BE2C (cell line): ENCODE results near the gene PTPRCAP.
A peak's percentile ranks its signal among the peaks of the same experiment; 100 is the strongest.

Source experiments
- DNase-seq: peaks from one replicate; pipeline ENCODE4 v3.0.0-alpha.2; 2020
- H3K27me3 ChIP-seq: fragments of 250-450 bp; sonication (Bioruptor Pico); 2 replicates; pipeline ENCODE4 v1.5.1; 2020; ENCODE audit warnings: mild to moderate bottlenecking
- H3K36me3 ChIP-seq: fragments of 250-450 bp; sonication (Bioruptor Pico); 2 replicates; pipeline ENCODE4 v1.5.1; 2020; ENCODE audit warnings: mild to moderate bottlenecking
- H3K4me1 ChIP-seq: fragments of 250-450 bp; sonication (Bioruptor Pico); 2 replicates; pipeline ENCODE4 v1.5.1; 2020
- H3K4me3 ChIP-seq: 2 replicates; pipeline ENCODE4 v1.5.1; 2011; ENCODE audit warnings: low read depth, low read length
- H3K9me3 ChIP-seq: fragments of 250-450 bp; sonication (Bioruptor Pico); 2 replicates; pipeline ENCODE4 v1.5.1; 2020
- TF ChIP-seq, protein P1 (sequence below): IDR thresholded peaks from 2 replicates; pipeline ENCODE4 v1.5.1; 2012; ENCODE audit warnings: mild to moderate bottlenecking, low read depth, low read length

The PTPRCAP gene

DNA sequence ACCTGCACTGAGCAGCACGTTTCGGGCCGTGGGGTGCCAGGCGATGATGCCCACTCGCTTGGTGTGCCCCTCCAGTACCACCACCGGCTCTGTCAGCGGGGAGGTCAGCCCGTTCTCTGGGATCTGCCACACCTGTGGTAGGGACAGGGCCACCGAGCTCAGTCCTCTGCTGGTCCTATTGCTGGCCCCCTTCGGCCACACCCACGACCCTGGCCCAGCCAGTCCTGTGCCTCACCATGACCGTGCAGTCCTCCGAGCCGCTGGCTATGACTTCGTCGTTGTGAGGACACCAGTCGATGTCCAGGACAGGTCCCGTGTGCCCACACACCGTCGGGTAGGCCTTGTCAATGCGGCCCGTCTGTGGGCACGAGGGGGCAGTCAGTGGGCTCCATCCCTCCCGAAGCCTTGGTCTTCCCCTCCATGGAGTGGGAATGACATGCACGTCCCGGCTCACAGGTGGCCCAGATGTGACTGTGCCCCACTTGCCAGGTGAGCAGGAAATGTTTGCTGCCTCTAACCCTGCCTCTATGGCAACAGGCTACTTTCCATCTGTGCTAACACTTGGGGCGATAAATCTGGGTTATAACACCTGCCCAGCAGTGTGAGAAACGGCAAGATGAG, 4.4 kb upstream of the PTPRCAP start:
- Histone ChIP-seq H3K9me3 (no peaks in the 10 kb centered on the region), H3K4me3 (no peak overlapping the region), H3K4me1 (no peaks in the 10 kb centered on the region), H3K36me3 (peaks cover 3% of the 10 kb centered on the region; the same call in 1 of the 2 replicates), H3K27me3 (no peaks in the 10 kb centered on the region)
- no peak for DNase-seq
- TF ChIP-seq, protein P1, sequence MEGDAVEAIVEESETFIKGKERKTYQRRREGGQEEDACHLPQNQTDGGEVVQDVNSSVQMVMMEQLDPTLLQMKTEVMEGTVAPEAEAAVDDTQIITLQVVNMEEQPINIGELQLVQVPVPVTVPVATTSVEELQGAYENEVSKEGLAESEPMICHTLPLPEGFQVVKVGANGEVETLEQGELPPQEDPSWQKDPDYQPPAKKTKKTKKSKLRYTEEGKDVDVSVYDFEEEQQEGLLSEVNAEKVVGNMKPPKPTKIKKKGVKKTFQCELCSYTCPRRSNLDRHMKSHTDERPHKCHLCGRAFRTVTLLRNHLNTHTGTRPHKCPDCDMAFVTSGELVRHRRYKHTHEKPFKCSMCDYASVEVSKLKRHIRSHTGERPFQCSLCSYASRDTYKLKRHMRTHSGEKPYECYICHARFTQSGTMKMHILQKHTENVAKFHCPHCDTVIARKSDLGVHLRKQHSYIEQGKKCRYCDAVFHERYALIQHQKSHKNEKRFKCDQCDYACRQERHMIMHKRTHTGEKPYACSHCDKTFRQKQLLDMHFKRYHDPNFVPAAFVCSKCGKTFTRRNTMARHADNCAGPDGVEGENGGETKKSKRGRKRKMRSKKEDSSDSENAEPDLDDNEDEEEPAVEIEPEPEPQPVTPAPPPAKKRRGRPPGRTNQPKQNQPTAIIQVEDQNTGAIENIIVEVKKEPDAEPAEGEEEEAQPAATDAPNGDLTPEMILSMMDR, result no peak

DNA sequence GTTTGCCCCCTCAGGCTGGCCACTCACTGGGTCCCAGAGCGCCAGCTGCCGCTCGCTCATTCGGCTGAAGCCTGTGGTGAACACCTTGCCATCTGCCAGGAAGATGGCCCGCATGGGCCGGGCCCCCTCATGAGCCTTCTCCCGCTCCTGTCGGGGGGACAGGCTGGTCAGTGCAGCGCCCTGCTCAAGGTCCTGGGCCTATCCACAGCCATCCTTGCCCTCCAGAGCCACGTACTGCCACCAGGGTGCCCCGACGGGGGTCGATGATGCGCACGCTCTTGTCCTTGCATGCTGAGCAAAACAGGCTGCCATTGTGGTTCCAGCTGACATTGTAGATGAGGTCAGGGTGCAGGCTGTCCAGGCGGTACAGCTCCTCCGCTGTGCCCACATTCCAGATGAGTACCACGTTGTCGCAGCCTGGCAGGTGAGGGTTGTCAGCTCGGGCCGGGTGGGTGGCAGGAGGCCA, 3.6 kb upstream of the PTPRCAP start:
- Histone ChIP-seq H3K36me3 (peaks cover 4% of the 10 kb centered on the region; the same call in 1 of the 2 replicates), H3K4me3 (no peak overlapping the region), H3K27me3 (no peaks in the 10 kb centered on the region), H3K9me3 (no peaks in the 10 kb centered on the region), H3K4me1 (peaks cover 6% of the 10 kb centered on the region)
- TF ChIP-seq, protein P1, result no peak
- DNase-seq, result no peak

- H3K4me1 ChIP-seq, result peaks cover 9% of the 10 kb centered on the region
These were observed 3.0 kb upstream of the PTPRCAP start for GRCh38 chr11:67440229-67441097.

GRCh38 chr11:67439321-67440228, 2.1 kb upstream of the PTPRCAP start:
- TF ChIP-seq, protein P1, result peak; percentile 44
- H3K27me3 ChIP-seq, result no peaks in the 10 kb centered on the region
- H3K4me3 ChIP-seq, result no peak overlapping the region
- H3K4me1 ChIP-seq, result peaks cover 9% of the 10 kb centered on the region
- H3K9me3 ChIP-seq, result no peaks in the 10 kb centered on the region
- peak; percentile 56 for DNase-seq
- peaks cover 19% of the 10 kb centered on the region for H3K36me3 ChIP-seq

More at GRCh38 chr11:67440229-67441097, 3.0 kb upstream of the PTPRCAP start:
- H3K27me3 ChIP-seq, result no peaks in the 10 kb centered on the region
- TF ChIP-seq, protein P1, result no peak
- H3K36me3 ChIP-seq, result peaks cover 10% of the 10 kb centered on the region
- H3K4me3 ChIP-seq, result no peak overlapping the region
- DNase-seq, result no peak
- H3K9me3 ChIP-seq, result no peaks in the 10 kb centered on the region

DNA sequence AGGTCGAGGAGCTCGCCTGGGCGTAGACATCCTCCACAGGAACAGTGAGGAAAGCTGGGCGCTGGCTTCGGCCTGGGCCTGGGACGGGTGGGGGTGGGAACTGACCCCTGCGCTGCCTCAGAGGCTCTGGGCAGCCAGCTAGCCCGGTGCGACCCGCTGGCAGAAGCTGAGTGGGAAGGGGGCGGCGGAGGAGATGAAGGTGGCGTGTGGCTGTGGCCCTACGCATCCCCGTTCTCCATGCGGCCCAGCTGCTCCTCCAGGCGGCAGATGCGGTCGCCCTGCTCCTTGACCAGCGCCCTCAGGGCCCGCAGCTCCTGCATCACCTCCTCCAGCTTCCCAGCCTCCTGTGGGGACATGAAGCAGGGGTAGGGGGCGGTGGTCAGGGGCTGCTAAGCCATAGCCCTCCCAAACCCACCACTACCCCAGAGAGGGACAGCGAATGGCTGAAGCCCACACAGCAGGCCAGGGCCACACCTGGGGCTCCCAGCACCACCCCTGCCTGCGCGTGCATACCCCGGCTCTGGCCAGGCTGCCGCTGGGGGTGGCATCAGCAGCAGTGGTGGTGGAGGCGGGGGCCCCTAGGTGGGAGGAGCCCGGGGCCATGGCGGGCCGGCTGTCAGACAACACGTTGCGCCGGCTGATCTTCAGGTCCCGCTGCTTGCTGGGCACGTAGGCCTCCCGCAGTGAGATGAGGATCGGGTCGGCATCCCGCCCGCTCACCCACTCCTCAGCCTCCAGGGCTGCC, 848 bp upstream of the PTPRCAP start:
- peaks cover 9% of the 10 kb centered on the region for H3K4me1 ChIP-seq
- peaks cover 32% of the 10 kb centered on the region for H3K36me3 ChIP-seq
- H3K9me3 ChIP-seq, result no peaks in the 10 kb centered on the region
- TF ChIP-seq, protein P1, result no peak
- H3K27me3 ChIP-seq, result no peaks in the 10 kb centered on the region
- no peak overlapping the region for H3K4me3 ChIP-seq
- DNase-seq, result no peak
